Measurements from ENCODE around the gene TRIP6. TPM values are rescaled to one million over a fixed set of nuclear protein-coding genes. Genes with fewer than 3 reads are reported as not detected.

The TRIP6 gene
- total and polyA plus RNA-seq, 2 experiments from 2014 or later: 44.6 to 112 TPM

DNA sequence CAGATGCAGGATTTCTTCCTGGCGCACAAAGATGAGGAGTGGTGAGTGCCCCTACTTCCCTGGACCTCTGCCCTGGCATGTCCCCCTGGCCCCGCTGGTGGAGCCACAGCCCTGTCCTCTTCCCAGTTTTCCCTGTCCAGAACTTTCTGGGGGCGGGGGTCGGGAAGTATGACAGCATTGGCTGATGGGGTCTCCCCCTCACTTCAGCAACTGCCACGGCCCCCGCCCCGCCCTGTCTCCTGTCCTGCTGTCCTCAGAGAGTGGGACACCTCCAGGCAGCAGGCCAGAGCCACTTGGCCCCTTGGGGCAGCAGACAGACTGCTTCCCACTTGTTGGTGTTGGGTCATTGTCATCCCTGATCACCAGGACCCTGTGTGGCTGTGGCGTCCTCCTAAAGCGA, 15.0 kb downstream of the TRIP6 start:
- no peak overlapping the region for H3K4me3 Mint-ChIP-seq
- H3K4me1 ChIP-seq (ENCODE audit: insufficient read depth): no peaks in the 10 kb centered on the region; the same call in none of the 2 replicates
- no peak overlapping the region for H2AFZ ChIP-seq
- peaks cover 57% of the 10 kb centered on the region for H3K79me2 ChIP-seq (replicated peaks; ENCODE audit: insufficient read depth)
- H3K4me3 ChIP-seq: no peak overlapping the region
- TF ChIP-seq ZNF114 (CRISPR knock-in tag; IDR thresholded peaks at IDR 0.05): no peak
- TF ChIP-seq, protein P1, sequence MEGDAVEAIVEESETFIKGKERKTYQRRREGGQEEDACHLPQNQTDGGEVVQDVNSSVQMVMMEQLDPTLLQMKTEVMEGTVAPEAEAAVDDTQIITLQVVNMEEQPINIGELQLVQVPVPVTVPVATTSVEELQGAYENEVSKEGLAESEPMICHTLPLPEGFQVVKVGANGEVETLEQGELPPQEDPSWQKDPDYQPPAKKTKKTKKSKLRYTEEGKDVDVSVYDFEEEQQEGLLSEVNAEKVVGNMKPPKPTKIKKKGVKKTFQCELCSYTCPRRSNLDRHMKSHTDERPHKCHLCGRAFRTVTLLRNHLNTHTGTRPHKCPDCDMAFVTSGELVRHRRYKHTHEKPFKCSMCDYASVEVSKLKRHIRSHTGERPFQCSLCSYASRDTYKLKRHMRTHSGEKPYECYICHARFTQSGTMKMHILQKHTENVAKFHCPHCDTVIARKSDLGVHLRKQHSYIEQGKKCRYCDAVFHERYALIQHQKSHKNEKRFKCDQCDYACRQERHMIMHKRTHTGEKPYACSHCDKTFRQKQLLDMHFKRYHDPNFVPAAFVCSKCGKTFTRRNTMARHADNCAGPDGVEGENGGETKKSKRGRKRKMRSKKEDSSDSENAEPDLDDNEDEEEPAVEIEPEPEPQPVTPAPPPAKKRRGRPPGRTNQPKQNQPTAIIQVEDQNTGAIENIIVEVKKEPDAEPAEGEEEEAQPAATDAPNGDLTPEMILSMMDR (conservative IDR thresholded peaks at IDR 0.05; ENCODE audit: low read depth in 2 of 2): no peak
- TF ChIP-seq JUNB (IDR thresholded peaks at IDR 0.05; ENCODE audit: unreplicated experiment): no peak
- no peak for TF ChIP-seq EZH2 (IDR thresholded peaks at IDR 0.05; ENCODE audit: low read depth, unreplicated experiment)
- TF ChIP-seq CREB1 (CRISPR knock-in tag; IDR thresholded peaks at IDR 0.05; ENCODE audit: low read depth): no peak
- no peak for TF ChIP-seq EZH2phosphoT487 (IDR thresholded peaks at IDR 0.05; ENCODE audit: unreplicated experiment)
- no peak for TF ChIP-seq ZNF331 (CRISPR knock-in tag; IDR thresholded peaks at IDR 0.05; ENCODE audit: low read depth)
- TF ChIP-seq, protein P2, sequence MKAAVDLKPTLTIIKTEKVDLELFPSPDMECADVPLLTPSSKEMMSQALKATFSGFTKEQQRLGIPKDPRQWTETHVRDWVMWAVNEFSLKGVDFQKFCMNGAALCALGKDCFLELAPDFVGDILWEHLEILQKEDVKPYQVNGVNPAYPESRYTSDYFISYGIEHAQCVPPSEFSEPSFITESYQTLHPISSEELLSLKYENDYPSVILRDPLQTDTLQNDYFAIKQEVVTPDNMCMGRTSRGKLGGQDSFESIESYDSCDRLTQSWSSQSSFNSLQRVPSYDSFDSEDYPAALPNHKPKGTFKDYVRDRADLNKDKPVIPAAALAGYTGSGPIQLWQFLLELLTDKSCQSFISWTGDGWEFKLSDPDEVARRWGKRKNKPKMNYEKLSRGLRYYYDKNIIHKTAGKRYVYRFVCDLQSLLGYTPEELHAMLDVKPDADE (IDR thresholded peaks at IDR 0.05): no peak
- TF ChIP-seq, protein P3, sequence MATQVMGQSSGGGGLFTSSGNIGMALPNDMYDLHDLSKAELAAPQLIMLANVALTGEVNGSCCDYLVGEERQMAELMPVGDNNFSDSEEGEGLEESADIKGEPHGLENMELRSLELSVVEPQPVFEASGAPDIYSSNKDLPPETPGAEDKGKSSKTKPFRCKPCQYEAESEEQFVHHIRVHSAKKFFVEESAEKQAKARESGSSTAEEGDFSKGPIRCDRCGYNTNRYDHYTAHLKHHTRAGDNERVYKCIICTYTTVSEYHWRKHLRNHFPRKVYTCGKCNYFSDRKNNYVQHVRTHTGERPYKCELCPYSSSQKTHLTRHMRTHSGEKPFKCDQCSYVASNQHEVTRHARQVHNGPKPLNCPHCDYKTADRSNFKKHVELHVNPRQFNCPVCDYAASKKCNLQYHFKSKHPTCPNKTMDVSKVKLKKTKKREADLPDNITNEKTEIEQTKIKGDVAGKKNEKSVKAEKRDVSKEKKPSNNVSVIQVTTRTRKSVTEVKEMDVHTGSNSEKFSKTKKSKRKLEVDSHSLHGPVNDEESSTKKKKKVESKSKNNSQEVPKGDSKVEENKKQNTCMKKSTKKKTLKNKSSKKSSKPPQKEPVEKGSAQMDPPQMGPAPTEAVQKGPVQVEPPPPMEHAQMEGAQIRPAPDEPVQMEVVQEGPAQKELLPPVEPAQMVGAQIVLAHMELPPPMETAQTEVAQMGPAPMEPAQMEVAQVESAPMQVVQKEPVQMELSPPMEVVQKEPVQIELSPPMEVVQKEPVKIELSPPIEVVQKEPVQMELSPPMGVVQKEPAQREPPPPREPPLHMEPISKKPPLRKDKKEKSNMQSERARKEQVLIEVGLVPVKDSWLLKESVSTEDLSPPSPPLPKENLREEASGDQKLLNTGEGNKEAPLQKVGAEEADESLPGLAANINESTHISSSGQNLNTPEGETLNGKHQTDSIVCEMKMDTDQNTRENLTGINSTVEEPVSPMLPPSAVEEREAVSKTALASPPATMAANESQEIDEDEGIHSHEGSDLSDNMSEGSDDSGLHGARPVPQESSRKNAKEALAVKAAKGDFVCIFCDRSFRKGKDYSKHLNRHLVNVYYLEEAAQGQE (IDR thresholded peaks at IDR 0.05; ENCODE audit: unreplicated experiment): no peak
- no peak for TF ChIP-seq STAT1 (IDR thresholded peaks at IDR 0.05; ENCODE audit: unreplicated experiment)
- no peak for TF ChIP-seq NANOG (IDR thresholded peaks at IDR 0.05; ENCODE audit: borderline replicate concordance)
- TF ChIP-seq, protein P4, sequence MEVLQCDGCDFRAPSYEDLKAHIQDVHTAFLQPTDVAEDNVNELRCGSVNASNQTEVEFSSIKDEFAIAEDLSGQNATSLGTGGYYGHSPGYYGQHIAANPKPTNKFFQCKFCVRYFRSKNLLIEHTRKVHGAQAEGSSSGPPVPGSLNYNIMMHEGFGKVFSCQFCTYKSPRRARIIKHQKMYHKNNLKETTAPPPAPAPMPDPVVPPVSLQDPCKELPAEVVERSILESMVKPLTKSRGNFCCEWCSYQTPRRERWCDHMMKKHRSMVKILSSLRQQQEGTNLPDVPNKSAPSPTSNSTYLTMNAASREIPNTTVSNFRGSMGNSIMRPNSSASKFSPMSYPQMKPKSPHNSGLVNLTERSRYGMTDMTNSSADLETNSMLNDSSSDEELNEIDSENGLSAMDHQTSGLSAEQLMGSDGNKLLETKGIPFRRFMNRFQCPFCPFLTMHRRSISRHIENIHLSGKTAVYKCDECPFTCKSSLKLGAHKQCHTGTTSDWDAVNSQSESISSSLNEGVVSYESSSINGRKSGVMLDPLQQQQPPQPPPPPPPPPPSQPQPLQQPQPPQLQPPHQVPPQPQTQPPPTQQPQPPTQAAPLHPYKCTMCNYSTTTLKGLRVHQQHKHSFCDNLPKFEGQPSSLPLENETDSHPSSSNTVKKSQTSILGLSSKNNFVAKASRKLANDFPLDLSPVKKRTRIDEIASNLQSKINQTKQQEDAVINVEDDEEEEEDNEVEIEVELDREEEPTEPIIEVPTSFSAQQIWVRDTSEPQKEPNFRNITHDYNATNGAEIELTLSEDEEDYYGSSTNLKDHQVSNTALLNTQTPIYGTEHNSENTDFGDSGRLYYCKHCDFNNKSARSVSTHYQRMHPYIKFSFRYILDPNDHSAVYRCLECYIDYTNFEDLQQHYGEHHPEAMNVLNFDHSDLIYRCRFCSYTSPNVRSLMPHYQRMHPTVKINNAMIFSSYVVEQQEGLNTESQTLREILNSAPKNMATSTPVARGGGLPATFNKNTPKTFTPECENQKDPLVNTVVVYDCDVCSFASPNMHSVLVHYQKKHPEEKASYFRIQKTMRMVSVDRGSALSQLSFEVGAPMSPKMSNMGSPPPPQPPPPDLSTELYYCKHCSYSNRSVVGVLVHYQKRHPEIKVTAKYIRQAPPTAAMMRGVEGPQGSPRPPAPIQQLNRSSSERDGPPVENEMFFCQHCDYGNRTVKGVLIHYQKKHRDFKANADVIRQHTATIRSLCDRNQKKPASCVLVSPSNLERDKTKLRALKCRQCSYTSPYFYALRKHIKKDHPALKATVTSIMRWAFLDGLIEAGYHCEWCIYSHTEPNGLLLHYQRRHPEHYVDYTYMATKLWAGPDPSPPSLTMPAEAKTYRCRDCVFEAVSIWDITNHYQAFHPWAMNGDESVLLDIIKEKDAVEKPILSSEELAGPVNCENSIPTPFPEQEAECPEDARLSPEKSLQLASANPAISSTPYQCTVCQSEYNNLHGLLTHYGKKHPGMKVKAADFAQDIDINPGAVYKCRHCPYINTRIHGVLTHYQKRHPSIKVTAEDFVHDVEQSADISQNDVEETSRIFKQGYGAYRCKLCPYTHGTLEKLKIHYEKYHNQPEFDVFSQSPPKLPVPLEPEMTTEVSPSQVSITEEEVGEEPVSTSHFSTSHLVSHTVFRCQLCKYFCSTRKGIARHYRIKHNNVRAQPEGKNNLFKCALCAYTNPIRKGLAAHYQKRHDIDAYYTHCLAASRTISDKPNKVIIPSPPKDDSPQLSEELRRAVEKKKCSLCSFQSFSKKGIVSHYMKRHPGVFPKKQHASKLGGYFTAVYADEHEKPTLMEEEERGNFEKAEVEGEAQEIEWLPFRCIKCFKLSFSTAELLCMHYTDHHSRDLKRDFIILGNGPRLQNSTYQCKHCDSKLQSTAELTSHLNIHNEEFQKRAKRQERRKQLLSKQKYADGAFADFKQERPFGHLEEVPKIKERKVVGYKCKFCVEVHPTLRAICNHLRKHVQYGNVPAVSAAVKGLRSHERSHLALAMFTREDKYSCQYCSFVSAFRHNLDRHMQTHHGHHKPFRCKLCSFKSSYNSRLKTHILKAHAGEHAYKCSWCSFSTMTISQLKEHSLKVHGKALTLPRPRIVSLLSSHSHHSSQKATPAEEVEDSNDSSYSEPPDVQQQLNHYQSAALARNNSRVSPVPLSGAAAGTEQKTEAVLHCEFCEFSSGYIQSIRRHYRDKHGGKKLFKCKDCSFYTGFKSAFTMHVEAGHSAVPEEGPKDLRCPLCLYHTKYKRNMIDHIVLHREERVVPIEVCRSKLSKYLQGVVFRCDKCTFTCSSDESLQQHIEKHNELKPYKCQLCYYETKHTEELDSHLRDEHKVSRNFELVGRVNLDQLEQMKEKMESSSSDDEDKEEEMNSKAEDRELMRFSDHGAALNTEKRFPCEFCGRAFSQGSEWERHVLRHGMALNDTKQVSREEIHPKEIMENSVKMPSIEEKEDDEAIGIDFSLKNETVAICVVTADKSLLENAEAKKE (CRISPR knock-in tag; IDR thresholded peaks at IDR 0.05): no peak
- no peak for TF ChIP-seq POLR2AphosphoS5 (IDR thresholded peaks at IDR 0.05; ENCODE audit: low read depth)
- no peaks in the 10 kb centered on the region for H3K9me2 ChIP-seq (ENCODE audit: insufficient read depth)
- H3F3A ChIP-seq (replicated peaks; ENCODE audit: low read depth): peaks cover 45% of the 10 kb centered on the region
- H3K27me3 Mint-ChIP-seq (ENCODE audit: insufficient read depth, low read depth, poor library complexity): peaks cover 7% of the 10 kb centered on the region
- no peaks in the 10 kb centered on the region for H3K27me3 ChIP-seq (ENCODE audit: insufficient read depth)
- peaks cover 50% of the 10 kb centered on the region for H4K20me1 ChIP-seq (replicated peaks; ENCODE audit: insufficient read depth)
- H3K9me3 Mint-ChIP-seq: no peaks in the 10 kb centered on the region; the same call in 2 of the 3 replicates
- H3K36me3 Mint-ChIP-seq (ENCODE audit: low read depth): peaks cover 96% of the 10 kb centered on the region
- H3K27ac ChIP-seq (ENCODE audit: low read depth): no peak overlapping the region
- ATAC-seq (no peak), DNase-seq (ENCODE audit: low spot score) (no peak)
- peaks cover 33% of the 10 kb centered on the region for H3K4me1 Mint-ChIP-seq
- peaks cover 56% of the 10 kb centered on the region for H3K36me3 ChIP-seq (ENCODE audit: insufficient read depth)
- no peak overlapping the region for H3K27ac Mint-ChIP-seq
- H3K4me2 ChIP-seq: no peak overlapping the region

Data from GM23338 (cell line).